Kidney glomerular epithelial cell (primary cell): Measurements from ENCODE around the gene ISL1.

Experiments used
- DNase-seq: peaks from one replicate; lab custom pipeline; 2025; lab: John Stamatoyannopoulos, UW

Gene ISL1

DNA sequence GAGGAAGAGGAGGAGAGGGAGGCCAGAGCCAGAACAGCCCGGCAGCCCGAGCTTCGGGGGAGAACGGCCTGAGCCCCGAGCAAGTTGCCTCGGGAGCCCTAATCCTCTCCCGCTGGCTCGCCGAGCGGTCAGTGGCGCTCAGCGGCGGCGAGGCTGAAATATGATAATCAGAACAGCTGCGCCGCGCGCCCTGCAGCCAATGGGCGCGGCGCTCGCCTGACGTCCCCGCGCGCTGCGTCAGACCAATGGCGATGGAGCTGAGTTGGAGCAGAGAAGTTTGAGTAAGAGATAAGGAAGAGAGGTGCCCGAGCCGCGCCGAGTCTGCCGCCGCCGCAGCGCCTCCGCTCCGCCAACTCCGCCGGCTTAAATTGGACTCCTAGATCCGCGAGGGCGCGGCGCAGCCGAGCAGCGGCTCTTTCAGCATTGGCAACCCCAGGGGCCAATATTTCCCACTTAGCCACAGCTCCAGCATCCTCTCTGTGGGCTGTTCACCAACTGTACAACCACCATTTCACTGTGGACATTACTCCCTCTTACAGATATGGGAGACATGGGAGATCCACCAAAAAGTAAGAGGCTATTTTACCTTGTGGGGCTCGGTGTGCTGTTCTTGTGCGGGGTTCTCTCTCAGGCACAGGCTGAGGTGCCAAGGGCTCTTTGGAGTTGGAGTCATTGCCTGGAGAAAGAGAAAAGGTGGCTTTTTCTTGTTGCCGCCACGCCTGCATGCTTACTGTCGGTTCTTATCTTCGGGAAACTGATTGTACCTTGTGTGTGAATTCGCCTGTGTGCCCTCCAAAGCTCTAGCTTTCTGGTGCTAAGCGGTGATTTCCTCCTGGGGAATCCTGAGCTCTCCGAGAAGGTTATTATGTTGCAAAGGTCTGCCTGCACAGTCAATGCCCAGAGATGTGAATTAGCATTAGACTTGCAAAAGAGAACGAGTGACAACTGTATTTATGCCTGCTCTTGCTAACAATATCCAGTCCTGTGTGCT lies at the start of gene ISL1:
Gene ISL1 (plus strand): TSS at position 318 of the 991 bp plus-strand sequence. CDS start 224 bp downstream, at position 542.
- DNase-seq, result peak; percentile 66

DNA sequence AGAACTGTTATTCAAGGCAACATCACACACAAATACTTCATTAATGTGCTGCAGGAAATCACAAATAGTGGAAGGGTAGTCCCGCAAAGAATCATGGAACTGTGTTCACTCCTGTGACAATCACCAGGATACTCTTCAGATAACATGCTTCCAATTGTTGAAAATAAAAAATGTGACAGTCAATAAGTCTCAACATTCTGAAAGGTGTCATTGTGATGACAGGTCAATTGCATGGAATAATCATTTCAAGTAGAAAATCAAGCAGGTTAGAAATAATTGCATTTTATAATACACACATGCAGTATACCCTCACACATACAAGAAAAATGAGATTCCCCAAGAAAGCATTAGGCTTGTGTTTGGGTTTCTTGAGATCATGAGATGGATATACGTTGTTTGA lies 46.4 kb upstream of the ISL1 start:
- no peak for DNase-seq

DNA sequence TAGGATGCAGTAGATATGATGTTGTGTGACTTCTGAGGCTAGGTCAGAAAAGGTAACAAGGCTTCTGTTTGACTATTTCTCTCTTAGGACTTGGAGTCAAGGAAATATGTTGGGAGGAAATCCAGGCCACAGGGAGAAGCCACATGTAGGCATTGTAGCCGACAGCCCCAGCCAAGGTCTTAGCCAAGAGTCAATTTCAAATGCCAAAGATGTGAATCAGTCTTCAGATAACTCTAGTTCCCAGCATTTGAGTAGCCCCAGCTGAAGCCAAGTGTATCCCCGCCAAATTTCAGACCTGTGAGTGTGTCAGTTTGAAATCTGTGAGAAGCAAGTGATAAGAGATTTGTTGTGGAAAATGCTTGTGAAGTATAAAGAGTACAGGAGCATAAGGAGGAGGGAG lies 38.1 kb upstream of the ISL1 start:
- no peak for DNase-seq

DNA sequence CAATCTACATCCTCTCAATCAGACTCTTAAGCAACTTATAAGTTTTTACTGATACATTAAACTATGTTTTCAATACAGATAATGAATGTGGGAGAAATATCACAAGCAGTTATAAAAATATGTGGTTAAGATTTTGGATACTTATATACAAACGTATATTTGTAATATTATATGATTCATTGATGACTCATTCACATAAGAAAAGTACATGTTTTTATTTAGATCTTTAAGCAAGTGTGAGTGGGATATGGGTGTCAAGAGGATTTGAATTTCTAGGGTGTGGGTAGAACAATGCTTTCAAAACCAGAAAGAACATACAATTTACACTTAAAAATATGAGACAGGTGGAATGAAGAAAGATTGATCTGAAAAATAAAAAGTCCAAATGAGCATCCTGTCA lies 36.1 kb upstream of the ISL1 start:
- no peak for DNase-seq

DNA sequence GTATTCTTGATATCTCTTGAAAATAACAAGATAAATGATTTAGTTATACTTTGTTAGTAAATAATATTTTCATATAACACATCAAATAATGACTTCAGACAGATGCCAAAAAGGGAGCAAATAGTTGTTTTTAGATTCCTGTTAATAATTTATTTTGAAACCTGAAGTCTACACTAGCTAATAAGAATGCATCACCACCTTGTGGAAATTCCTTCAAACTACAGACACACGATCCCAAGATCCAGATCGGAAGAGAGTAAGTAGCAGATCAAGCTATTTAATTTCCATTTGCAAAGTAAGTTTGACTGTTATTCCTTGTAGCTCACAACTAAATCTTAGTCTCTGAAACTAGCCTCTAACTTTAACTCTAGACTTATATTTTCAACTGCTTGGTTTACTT lies 35.5 kb upstream of the ISL1 start:
- no peak for DNase-seq

DNA sequence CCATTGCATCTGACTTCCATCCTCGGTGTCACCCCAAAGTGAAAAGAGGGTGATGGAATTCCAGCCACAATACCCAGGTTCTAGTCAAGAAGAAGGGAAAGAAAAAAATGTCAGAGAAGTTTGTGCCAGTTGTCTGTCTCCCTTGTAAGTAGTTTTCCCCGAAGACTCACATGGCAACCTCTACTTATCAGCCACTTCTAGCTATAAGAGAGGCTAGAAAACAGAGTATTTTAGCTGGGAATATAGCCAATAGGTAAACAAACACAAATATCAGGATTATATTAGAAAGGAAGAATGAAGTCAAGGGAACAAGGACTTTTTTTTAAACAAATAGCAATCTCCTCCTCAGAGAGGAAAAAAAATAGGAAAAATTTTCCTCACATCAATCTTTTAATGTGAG lies 12.2 kb upstream of the ISL1 start:
- DNase-seq, result no peak

DNA sequence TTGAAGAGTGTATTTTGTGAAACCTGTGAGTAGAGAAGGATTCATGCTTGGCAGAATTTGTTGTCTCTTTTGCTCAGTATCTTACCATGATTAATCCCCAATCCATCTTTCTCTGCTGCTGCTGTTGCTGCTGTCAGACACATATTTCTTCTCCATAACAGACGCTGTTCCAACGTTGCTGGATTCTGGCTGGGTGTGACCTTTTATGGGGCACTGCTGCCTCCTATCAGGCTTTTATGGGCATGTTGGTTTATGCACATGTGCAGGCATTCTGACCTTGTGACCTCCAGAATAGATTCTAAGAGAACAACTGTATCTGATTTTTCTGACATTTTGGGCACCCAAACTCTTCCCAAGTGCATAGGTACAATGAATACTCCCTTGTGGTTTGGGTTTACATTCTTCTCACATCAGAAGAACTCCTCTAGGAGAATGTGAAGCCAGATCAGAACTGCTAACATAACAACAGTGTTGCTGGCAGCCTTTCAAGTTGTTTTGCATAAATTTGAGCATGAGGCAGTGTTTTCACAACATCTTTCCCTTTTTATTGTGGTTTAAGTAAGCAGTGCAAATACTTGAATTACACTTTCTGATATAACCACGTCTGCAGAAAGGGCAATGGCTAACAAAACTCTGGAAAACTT lies 9.2 kb upstream of the ISL1 start:
- DNase-seq, result no peak

DNA sequence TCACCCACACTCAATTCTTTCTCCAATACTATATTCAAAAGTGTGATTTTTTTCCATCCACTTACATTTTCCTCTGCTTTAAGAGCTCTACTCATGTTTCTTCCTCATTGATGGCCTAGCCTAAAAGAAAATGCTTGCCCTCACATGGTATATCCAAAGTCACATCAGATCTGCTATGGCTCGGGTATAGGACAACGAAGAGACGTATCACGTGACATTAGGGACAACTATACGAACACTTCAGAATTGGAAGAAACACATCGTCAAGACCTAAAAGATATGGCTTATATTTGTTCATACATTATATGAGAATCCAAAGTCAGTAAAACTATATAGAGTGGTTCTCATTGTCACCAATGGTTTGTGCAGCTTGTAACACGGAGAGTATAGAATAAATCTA lies 8.2 kb upstream of the ISL1 start:
- no peak for DNase-seq

DNA sequence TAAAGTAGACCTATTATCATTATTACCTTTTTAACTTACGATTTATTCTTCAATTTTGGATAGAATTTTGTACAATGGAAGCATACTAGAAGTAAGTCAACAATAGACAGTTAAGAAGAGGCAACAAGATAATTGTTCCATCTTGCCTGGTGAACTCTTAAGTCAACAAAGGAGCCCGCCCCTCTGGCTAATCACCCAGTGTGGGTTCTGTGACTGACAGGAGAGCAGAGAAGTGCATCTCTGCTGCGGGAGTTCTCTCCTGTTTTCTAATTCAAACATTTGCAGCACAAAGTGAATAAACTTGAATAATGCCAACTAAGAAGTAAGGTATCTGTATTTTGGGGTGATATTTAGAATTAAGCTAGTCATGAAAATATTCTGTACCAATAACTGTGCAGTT lies 6.7 kb upstream of the ISL1 start:
- DNase-seq, result no peak

DNA sequence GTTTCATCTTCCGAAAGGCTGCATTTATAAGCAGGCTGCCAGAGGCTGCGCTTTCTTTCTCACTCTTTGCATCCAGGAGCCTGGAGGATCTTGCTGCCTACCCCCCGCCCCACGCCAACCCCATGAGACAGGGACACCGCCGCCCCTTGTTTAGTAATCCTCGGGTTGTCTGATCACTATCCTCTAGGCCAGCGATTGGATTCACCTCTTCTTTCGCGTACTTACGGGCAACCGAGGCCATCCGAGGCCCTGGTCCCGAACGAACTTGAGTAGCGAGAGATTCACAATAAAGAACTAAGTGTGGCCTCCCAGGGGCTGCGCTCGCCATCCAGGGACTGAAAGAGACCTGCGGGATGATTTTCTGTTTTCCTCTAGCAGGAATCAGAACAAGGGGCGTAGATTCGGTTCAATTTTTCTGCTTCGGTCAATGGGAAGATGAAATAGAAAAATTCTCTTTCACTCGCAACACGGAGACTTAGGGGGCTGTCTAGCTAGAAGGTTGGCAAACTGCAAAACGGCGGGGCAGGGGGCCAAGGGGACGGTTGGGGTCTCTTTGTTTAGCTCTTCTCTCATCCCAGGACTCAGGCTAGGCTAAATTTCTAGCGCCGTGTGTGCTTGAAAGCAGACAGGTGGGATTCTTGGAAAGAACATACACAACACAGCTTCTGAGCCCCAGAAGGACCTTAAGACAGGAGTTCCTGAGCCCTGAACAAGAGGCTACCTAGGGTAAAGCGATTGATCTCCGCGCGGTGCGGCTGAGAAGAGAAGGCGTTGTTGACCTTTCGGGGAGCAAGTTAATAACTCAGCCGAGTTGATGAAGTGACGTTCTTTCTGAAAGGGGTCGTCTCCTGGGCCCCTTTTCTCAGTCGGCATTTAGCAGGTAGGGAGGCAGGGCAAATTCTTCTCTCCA lies 5.8 kb upstream of the ISL1 start:
- DNase-seq, result no peak

DNA sequence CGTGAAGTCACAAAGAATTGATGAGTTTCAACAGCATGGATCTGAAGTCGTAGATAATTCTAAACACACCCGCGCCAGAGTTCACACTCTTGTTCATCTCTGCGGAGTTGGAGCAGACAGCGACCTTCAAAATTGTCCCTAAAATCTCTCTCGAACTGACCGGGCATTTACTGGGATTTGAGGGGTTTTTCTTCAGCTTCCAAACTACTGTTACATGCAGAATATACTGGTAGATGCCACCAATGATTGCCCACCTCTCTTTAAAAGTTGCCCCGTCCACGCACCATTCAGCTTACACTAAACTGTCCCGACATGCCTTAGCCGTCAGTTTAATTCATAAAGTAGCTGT lies 5.2 kb upstream of the ISL1 start:
- DNase-seq, result no peak

DNA sequence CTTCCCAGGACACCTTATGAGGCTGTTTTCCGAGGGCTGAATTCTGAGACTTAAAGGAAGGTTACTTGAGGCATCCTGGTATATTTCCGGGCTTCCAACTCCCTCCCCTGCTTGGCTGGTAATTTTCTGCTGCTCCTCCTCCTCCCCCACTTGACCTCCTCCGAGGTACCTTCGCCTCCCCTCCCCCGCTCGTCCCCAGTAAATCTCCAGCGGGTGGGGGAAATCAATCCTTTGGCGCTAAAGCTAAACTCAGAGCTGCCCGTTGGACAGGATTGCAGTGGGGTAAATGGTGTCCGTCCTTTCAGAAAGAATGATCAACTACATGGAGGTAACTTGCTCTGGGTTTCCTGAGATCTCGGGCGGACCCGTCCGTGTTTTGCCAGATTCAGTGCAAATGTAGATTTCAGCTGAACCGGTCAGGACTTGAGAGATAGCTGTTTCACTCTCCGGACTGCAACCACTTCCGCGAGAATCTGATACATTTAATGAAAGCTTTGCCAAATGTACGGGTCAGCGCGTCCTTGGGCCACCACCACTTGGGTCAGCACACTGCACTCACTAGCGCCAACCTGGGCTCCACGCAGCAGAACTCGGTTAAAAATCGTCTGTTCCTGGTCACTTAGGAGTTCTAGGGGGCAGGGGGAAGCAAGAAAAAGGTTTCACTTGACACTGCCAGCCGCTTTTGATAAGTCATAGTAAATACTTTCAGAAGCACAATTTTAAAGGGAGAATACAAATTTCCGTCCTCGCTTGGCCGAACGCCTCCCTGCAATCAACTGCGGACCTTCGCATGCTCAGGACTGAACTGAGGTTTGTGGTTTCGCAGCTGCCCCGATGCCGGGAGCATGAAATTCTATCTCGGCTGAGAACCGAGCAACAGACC lies 4.6 kb upstream of the ISL1 start:
- DNase-seq, result no peak

DNA sequence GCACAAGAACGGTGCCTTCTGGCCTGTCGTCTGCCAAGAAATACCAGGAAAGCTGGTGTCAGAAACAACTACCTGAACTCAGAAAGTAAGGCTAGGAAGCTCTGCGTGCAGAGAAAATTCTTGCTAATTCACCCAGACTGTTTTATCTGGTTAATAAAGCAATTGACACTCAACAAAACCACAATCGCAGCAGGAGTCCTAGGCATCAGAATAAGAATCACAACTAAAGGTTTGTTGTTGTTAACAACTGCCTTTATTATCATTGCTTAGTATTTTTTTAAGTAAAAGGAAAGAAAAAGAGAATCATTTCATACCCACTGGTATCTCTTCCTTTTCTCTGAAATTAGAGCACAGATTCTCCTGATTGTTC lies 3.9 kb upstream of the ISL1 start:
- DNase-seq, result peak; percentile 12

DNA sequence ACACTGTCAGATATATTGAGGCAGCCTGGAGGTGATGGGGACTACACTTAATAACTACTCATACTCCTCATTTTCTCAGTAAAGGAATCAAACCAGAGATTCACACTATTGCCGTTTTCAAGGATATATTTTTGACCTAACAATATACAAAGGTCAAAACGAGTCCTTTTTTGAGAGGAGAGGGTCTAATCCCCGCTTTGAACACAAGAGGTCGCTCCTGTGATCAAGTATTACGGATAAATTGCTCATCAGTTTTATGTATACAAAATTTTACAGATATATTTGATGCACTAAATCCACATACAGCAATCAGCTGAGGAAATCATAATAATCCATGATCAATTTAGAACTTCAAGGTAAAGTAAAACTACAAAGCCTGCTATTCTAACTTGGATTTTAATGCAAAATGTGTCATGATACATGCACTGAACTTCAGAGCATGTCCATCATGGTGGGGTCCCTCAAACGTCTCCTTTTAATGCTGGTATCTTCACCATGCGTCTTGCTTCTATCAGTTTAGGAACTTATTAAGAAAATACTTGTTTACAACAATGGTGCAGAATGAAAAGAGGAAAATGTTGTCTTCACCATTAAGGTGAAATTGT lies 2.5 kb upstream of the ISL1 start:
- peak; percentile 28 for DNase-seq

DNA sequence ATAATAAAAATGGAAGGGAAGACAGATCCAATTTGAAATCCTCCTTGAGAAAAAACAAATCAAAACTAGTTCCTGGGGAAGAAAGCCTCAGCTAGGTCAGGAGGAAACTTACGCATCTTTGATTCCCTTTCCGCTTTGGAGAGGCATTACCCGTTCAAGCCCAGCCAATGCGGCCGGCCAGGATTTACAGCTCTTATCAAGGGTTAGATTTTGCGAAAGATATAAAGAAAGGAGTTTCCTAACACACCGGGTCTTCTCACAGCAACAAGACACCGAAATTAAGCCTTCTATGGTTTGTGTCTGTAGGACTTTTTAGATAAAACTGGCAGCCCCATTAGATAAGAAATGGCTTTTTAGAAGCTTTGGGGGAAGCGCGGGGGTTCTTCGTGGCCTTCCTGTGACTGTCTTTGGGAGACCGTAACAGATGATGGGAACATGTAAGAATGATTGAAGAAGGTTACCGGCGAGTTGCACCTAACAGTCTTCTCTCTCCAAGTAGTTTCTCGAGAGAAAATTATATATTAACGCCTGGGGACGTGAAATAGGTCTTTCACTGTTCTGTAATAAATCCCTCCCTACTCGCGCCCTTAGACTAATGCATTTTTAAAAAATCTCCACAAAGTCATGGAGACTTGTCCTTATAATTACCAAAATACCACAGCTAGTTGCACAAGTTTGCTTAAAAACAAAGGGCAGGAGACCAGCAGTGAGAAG lies 1.3 kb upstream of the ISL1 start:
- DNase-seq, result no peak

DNA sequence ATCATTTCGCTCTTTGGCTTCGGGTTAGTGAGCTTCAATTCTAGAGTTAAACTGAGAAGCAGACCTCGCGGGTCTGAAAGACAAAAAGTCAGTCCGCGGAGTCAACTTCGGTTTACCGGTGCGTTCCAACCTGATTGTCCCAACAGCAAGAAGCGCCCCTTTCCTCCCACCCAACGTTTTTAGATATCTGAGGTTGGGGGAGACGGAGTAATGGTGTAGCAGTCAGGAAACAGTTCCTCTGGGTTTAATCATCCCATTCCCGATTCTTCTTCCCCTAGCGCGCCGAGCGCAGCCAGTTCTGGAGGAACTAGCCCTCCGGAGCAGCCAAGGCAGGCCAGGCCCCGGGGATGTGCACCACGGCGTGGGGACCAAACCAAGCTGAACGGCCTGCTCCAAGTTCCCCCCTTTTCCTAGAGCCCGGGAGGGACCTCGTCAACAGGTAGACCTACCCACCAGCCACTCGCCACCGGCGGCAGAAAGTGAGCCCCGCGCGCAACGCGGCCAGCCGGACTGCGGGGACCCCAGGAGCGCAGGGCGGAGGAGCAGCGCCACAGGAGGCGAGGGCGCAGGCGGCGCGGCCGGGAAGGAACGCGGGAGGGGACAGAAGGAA lies 622 bp upstream of the ISL1 start:
- no peak for DNase-seq

DNA sequence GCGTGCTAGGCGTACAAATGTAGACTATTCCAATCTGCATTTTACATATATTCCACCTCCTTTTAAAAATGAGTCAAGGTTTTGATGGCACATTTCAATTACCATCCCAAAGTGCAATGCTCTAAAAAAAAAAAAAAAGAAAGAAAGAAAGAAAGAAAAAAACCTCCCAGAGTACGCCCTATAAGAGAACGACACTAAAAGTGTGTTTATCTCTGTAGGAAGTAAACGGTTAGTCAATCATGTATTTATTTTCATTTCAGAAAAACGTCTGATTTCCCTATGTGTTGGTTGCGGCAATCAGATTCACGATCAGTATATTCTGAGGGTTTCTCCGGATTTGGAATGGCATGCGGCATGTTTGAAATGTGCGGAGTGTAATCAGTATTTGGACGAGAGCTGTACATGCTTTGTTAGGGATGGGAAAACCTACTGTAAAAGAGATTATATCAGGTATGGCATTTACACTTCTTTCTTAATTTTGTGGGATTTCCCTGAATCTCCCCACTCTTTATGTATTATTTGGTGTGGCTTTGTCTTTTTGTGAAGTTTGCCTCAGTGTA lies 1.1 kb downstream of the ISL1 start:
- DNase-seq, result no peak

DNA sequence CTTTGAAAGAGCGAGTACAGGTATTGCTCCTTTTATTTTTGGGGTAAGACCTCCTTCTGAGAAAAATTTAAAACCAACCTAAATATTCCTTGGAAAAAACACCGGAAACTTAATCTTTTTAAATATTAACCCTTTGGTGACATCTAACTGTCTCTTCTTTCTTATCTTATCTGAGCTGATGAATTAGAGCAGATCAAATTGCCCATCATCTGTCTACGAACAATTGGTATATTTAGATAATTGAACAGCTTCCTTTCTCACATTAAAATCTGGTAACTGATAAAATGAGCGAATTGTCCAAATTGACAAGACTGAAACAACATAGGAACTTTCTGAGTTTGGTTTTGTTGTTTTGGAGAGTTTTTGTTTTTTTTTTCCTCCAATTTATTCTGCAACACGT lies 2.0 kb downstream of the ISL1 start:
- DNase-seq, result no peak
